CD8-positive, alpha-beta memory T cell (primary cell): Measurements from ENCODE around the gene KAT7. TPM values are rescaled to one million over a fixed set of nuclear protein-coding genes. Genes with fewer than 3 reads are reported as not detected.
"Not testable (repeated sequence)": the region's sequence is repeated elsewhere in the genome, so short reads cannot be mapped to it uniquely, and the experiment has no call there.

Source experiments
- CTCF ChIA-PET: fragments of 350-600 bp; sonication (Branson Sonifier 250); formaldehyde crosslinking; loops from one replicate; lab custom pipeline; 2021; ENCODE audit warnings: antibody characterized with exemption; lab: Charles Lee
- POLR2A ChIA-PET: fragments of 350-600 bp; sonication (Branson Sonifier 250); formaldehyde crosslinking; loops from one replicate; lab custom pipeline; 2021; ENCODE audit warnings: antibody characterized with exemption; lab: Charles Lee
- DNase-seq, 5 donors: peaks; one replicate each; pipeline versions ENCODE4 v3.0.0 to v3.0.0-alpha.2; 2020 to 2022; ENCODE audit warnings: mixed read lengths in 1 of 5
- H3K27ac ChIP-seq: one replicate; pipeline ENCODE4 v1.7.0; 2013; ENCODE audit warnings: low read depth, mild to moderate bottlenecking, low read length, moderate library complexity
- H3K27me3 ChIP-seq: 2 replicates; pipeline ENCODE4 v1.7.0; 2013; ENCODE audit warnings: low read length, mild to moderate bottlenecking; ENCODE audit not compliant: insufficient read depth, poor library complexity, severe bottlenecking
- H3K36me3 ChIP-seq: 2 replicates; pipeline ENCODE4 v1.7.0; 2013; ENCODE audit warnings: mild to moderate bottlenecking, low read length, moderate library complexity; ENCODE audit not compliant: insufficient read depth
- H3K4me1 ChIP-seq: 2 replicates; pipeline ENCODE4 v1.7.0; 2013; ENCODE audit warnings: mild to moderate bottlenecking, low read length, moderate library complexity; ENCODE audit not compliant: insufficient read depth
- H3K4me3 ChIP-seq: 2 replicates; pipeline ENCODE4 v1.7.0; 2013; ENCODE audit warnings: mild to moderate bottlenecking, low read length
- H3K9me3 ChIP-seq: 2 replicates; pipeline ENCODE4 v1.7.0; 2013; ENCODE audit warnings: mild to moderate bottlenecking, low read length
- H3K27ac Mint-ChIP-seq, 8 donors: one replicate each; pipeline ENCODE4 v1.8.0; 2020 to 2021; ENCODE audit warnings: mixed read lengths in 8 of 8, mild to moderate bottlenecking in 6 of 8, inconsistent platforms in 3 of 8, moderate library complexity in 3 of 8
- H3K27me3 Mint-ChIP-seq, 2 donors: one replicate each; pipeline ENCODE4 v1.8.0; 2020 to 2021; ENCODE audit warnings: mixed read lengths in 2 of 2, mild to moderate bottlenecking in 1 of 2, moderate library complexity in 1 of 2
- H3K36me3 Mint-ChIP-seq, 3 donors: one replicate each; pipeline ENCODE4 v1.8.0; 2020 to 2021; ENCODE audit warnings: mixed read lengths in 3 of 3, inconsistent platforms in 1 of 3, mild to moderate bottlenecking in 1 of 3
- H3K4me1 Mint-ChIP-seq, 3 donors: one replicate each; pipeline ENCODE4 v1.8.0; 2020 to 2021; ENCODE audit warnings: mixed read lengths in 3 of 3, inconsistent platforms in 1 of 3, mild to moderate bottlenecking in 1 of 3
- H3K4me3 Mint-ChIP-seq, 7 donors: one replicate each; pipeline ENCODE4 v1.8.0; 2020 to 2021; ENCODE audit warnings: mixed read lengths in 7 of 7, mild to moderate bottlenecking in 6 of 7, moderate library complexity in 4 of 7, inconsistent platforms in 2 of 7
- H3K9me3 Mint-ChIP-seq, 5 donors: one replicate each; pipeline ENCODE4 v1.8.0; 2020 to 2022; ENCODE audit warnings: mixed read lengths in 5 of 5, mild to moderate bottlenecking in 3 of 5, moderate library complexity in 2 of 5, inconsistent platforms in 1 of 5
- polyA plus RNA-seq: library from polyadenylated mRNA; unstranded; fragments of 300-500 nt; fragmentation: Illumina TruSeq; gene quantifications from one replicate; pipeline ENCODE4 v1.2.3, GENCODE V29; 2021
- total RNA-seq, 2 experiments: library from RNA; stranded (reverse); gene quantifications; one replicate each; pipeline ENCODE4 v1.2.3, GENCODE V29; 2021

KAT7 gene
- total and polyA plus RNA-seq, 3 experiments from 2014 or later = 58.1 to 75.8 (median 66.1) TPM

DNA sequence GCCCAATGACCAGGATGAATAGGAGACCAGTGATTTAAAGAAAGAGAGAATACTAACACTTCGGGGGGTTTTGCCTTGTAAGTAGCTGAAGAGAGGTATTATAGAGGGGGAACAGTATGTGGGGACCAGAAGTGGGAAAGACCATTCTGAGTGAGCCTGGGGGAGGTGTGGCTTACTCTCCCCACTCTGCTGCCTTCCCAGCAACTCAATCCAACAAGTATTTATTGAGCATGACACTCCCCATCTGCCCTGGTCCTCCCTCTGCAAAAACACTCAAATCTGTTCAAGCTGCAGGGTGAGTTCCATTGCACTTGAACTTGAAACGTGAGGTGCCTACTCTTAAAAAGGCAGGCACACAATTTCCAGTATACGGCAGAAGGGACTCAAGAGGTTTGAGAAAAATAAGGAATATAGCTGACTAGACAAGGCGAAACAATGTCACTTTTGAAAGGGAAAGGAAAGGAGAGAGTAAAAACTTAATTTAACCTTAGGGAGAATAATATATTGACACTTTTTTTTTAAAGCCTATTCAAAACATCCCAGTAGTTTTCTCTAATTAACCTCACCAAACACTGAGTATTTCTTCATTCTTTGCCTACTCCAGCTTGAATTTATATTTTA, 32.7 kb upstream of the KAT7 start:
- Mint-ChIP-seq H3K4me3 (peak overlapping the region; percentile 1 to 83 (median 10)), H3K36me3 (peaks cover 6 to 69% (median 6%) of the 10 kb centered on the region in 3 donors), H3K27me3 (no peaks in the 10 kb centered on the region), H3K9me3 (no peaks in the 10 kb centered on the region), H3K27ac (peak overlapping the region; percentile 43 to 95 (median 87)), H3K4me1 (peaks cover 72 to 88% (median 82%) of the 10 kb centered on the region in 3 donors)
- no peak for DNase-seq
- no peaks in the 10 kb centered on the region for H3K9me3 ChIP-seq
- H3K36me3 ChIP-seq = no peaks in the 10 kb centered on the region
- H3K4me1 ChIP-seq = peaks cover 83% of the 10 kb centered on the region
- CTCF ChIA-PET = interaction anchor here (1.0 to 3.6 kb wide), 3 partner anchors 8 to 186 kb away, joined by 3 to 18 read pairs (median 11); no protein-coding TSS in a partner anchor
- H3K4me3 ChIP-seq = peak overlapping the region; percentile 24
- POLR2A ChIA-PET = interaction anchor here (0.7 to 1.0 kb wide), 3 partner anchors 18 to 52 kb away, joined by 3 to 6 read pairs (median 5); no protein-coding TSS in a partner anchor
- H3K27ac ChIP-seq = no peak overlapping the region
- H3K27me3 ChIP-seq = no peaks in the 10 kb centered on the region

DNA sequence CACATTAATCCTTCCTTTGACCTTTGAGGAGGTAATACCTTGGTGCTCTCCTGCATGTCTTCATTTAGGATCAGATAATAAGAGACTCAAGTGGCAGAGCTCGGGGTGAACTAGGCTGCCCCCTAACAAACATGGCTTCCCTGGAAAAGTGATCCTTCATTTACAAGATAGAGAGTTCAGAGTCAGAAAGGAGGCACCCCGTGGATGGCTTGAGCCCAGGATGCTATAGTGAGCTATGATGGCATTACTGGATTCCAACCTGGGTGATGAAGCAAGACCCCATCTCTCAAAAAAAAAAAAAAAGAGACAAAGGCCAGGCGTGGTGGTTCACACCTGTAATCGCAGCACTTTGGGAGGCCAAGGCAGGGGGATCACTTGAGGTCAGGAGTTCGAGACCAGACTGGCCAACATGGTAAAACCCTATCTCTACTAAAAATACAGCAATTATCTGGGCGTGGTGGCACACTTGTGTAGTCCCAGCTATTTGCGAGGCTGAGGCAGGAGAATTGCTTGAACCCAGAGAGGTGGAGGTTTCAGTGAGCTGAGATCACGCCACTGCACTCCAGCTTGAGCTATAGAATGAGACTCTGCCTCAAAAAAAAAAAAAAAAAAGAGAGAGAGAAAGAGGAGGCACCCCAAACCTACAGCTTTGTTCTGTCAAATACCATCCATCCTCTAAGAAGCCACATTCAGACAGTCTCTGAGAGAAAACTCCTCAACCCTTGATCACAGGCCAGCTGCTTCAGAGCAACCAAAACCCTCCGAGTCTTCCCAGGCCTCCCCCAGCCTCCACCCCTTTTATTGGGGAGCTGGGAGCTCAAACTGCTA, 31.9 kb upstream of the KAT7 start:
- Mint-ChIP-seq H3K4me3 (peak overlapping the region in 5 of 7 donors; percentile 2 to 74 (median 53)), H3K36me3 (peaks cover 6 to 69% (median 6%) of the 10 kb centered on the region in 3 donors), H3K27me3 (no peaks in the 10 kb centered on the region), H3K27ac (peak overlapping the region in 7 of 8 donors; percentile 43 to 95 (median 87)), H3K4me1 (peaks cover 80 to 93% (median 87%) of the 10 kb centered on the region in 3 donors), H3K9me3 (no peaks in the 10 kb centered on the region)
- ChIA-PET CTCF (interaction anchor here (0.9 to 3.6 kb wide), 5 partner anchors 9 to 186 kb away, joined by 3 to 18 read pairs (median 6); partner anchors contain the start of gene SLC35B1), POLR2A (interaction anchor here (0.6 to 1.5 kb wide), 7 partner anchors 8 to 51 kb away, joined by 3 to 6 read pairs (median 4); no protein-coding TSS in a partner anchor)
- no peaks in the 10 kb centered on the region for H3K36me3 ChIP-seq
- no peaks in the 10 kb centered on the region for H3K9me3 ChIP-seq
- DNase-seq = no peak
- H3K27ac ChIP-seq = peak overlapping the region; percentile 1
- H3K27me3 ChIP-seq = no peaks in the 10 kb centered on the region
- peaks cover 88% of the 10 kb centered on the region for H3K4me1 ChIP-seq
- H3K4me3 ChIP-seq = no peak overlapping the region

DNA sequence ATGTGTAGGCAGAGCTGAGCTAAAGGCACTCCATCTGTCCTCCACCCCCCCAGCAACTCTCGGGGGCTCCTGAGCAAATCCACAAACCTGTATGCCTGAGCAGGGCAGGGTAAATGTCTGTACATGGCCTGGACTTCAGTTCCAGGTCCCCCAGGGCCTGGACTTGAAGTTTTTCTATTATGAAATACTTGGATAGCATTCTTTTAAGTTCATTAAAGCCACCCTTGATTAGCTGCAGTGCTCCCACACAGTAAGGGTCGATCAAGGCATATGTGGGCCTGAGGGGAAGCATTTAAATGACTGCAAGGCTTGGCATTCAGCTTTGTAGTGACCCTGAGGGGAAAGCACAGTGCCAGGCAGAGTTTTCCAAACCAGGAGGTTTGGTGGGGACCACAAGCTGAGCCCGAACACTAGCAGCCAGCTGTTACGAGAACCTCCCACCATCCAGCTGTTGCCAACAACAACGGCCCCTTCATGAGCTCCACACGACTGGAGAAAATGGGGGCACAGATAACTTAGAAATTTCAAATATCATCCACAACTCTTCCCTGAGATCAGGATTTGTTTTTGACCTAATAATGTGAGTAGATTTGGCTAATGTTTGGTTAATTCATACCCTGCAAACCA, 31.2 kb upstream of the KAT7 start:
- ChIA-PET POLR2A (interaction anchor here (0.6 to 1.7 kb wide), 4 partner anchors 9 to 49 kb away, joined by 3 to 4 read pairs (median 4); no protein-coding TSS in a partner anchor), CTCF (interaction anchor here (0.9 to 3.6 kb wide), 4 partner anchors 10 to 49 kb away, joined by 5 to 18 read pairs (median 8); partner anchors contain the start of gene SLC35B1)
- Histone ChIP-seq H3K36me3 (no peaks in the 10 kb centered on the region), H3K4me3 (no peak overlapping the region), H3K4me1 (peaks cover 92% of the 10 kb centered on the region), H3K27ac (peak overlapping the region; percentile 1), H3K9me3 (no peaks in the 10 kb centered on the region), H3K27me3 (no peaks in the 10 kb centered on the region)
- Mint-ChIP-seq H3K4me3 (peak overlapping the region in 3 of 7 donors; percentile 5 to 19 (median 9)), H3K27me3 (no peaks in the 10 kb centered on the region), H3K4me1 (peaks cover 83 to 93% (median 90%) of the 10 kb centered on the region in 3 donors), H3K36me3 (peaks cover 6 to 67% (median 6%) of the 10 kb centered on the region in 3 donors), H3K27ac (peak overlapping the region; percentile 19 to 95 (median 82)), H3K9me3 (no peaks in the 10 kb centered on the region)
- no peak for DNase-seq

DNA sequence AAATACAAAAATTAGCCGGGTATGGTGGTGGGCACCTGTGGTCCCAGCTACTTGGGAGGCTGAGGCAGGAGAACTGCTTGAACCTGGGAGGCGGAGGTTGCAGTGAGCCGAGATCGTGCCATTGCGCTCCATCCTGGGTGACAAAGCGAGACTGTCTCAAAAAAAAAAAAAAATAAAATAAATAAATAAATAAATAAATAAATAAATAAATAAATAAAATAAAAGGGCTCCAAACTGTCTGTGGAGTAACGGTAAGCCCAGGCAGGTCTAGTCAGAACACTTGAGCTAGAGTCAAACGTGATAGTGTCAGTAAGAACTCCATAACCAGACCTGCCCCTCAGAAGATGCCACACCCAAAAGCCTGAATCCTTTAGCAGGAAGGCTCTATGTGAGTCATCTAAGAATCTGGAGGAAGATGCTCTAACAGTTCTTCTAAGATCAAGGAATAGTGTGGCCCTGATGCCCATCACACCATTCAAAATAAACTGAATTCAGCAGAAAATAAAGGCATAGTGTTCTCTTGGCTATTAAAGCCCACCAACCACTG, 29.9 kb upstream of the KAT7 start:
- ChIA-PET POLR2A (interaction anchor here (1.7 kb wide), 1 partner anchor 10 kb away, joined by 4 read pairs; no protein-coding TSS in a partner anchor), CTCF (interaction anchor here (3.0 to 3.6 kb wide), 2 partner anchors 11 to 50 kb away, joined by 13 to 18 read pairs; partner anchors contain the start of gene SLC35B1)
- peaks cover 80% of the 10 kb centered on the region for H3K4me1 ChIP-seq
- not testable (repeated sequence) for DNase-seq, H3K27ac ChIP-seq, H3K4me3 ChIP-seq, H3K27me3 ChIP-seq, H3K36me3 ChIP-seq, H3K9me3 ChIP-seq, H3K9me3 Mint-ChIP-seq, H3K27me3 Mint-ChIP-seq
- Mint-ChIP-seq H3K36me3 (peaks cover 6 to 71% (median 6%) of the 10 kb centered on the region in 3 donors), H3K4me1 (peaks cover 75 to 87% (median 86%) of the 10 kb centered on the region in 3 donors), H3K27ac (peak overlapping the region; percentile 42 to 93 (median 66)), H3K4me3 (peak overlapping the region in 1 of 7 donors; percentile 59)

DNA sequence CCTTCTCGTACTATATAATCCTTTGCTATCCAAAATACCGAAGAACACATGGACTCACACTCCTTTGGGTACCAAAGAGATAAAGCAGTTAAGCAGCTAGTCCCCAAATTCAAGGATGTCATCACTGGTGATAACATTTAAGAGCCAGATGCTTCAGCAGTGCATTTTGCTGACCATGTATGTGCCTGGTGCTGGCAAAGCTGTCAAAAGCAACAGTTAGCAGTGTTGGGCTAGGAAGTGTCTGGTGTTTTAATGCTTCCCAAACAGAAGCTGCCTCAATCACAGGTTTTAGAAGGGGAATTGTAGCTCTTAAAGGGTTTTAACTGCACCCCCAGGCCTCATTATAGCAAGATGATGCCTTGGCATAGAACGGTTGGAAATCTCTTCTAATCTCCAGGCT, 29.3 kb upstream of the KAT7 start:
- no peak overlapping the region for H3K27ac ChIP-seq
- no peak for DNase-seq
- no peak overlapping the region for H3K4me3 ChIP-seq
- Mint-ChIP-seq H3K4me3 (peak overlapping the region in 6 of 7 donors; percentile 5 to 98 (median 76)), H3K9me3 (no peaks in the 10 kb centered on the region), H3K4me1 (peaks cover 71 to 82% (median 82%) of the 10 kb centered on the region in 3 donors), H3K36me3 (peaks cover 6 to 68% (median 6%) of the 10 kb centered on the region in 3 donors), H3K27ac (peak overlapping the region; percentile 43 to 93 (median 75)), H3K27me3 (no peaks in the 10 kb centered on the region)
- no peaks in the 10 kb centered on the region for H3K9me3 ChIP-seq
- no peaks in the 10 kb centered on the region for H3K27me3 ChIP-seq
- H3K36me3 ChIP-seq = no peaks in the 10 kb centered on the region
- POLR2A ChIA-PET = interaction anchor here (1.7 kb wide), 1 partner anchor 11 kb away, joined by 4 read pairs; no protein-coding TSS in a partner anchor
- CTCF ChIA-PET = interaction anchor here (3.0 to 3.6 kb wide), 2 partner anchors 11 to 51 kb away, joined by 13 to 18 read pairs; partner anchors contain the start of gene SLC35B1
- peaks cover 74% of the 10 kb centered on the region for H3K4me1 ChIP-seq

DNA sequence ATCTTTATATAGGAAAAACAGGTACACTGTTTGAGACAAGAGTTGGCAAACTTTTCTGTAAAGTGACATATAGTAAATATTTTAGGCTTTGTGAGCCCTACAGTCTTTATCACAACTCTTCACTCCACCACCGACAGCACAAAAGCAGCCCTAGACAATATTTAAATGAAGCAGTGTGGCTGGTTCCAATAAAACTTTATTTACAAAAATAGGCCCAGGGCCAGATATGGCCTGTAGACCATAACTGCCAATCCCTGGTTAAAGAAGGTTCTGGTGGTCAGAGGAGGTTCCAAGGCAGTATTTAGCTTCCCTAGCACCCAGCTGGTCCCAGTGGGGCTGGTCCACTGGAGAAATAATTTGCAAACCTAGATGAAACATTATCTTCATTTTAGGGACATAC, 28.2 kb upstream of the KAT7 start:
- no peak overlapping the region for H3K4me3 ChIP-seq
- H3K27ac ChIP-seq = no peak overlapping the region
- H3K36me3 Mint-ChIP-seq = peaks cover 5 to 65% (median 6%) of the 10 kb centered on the region in 3 donors
- no peak for DNase-seq
- peaks cover 76 to 85% (median 82%) of the 10 kb centered on the region in 3 donors for H3K4me1 Mint-ChIP-seq
- H3K27me3 ChIP-seq = no peaks in the 10 kb centered on the region
- CTCF ChIA-PET = interaction anchor here (1.3 to 3.0 kb wide), 2 partner anchors 11 to 52 kb away, joined by 4 to 13 read pairs; partner anchors contain the start of gene SLC35B1
- no peaks in the 10 kb centered on the region for H3K36me3 ChIP-seq
- no peaks in the 10 kb centered on the region for H3K9me3 ChIP-seq
- H3K4me3 Mint-ChIP-seq = peak overlapping the region; percentile 82 to 100 (median 98)
- peaks cover 0 to 1% of the 10 kb centered on the region in 2 donors for H3K27me3 Mint-ChIP-seq
- H3K9me3 Mint-ChIP-seq = no peaks in the 10 kb centered on the region
- peaks cover 69% of the 10 kb centered on the region for H3K4me1 ChIP-seq
- H3K27ac Mint-ChIP-seq = peak overlapping the region; percentile 6 to 96 (median 78)
- POLR2A ChIA-PET = interaction anchor here (0.5 to 4.9 kb wide), 3 partner anchors 11 to 51 kb away, joined by 3 to 70 read pairs (median 4); no protein-coding TSS in a partner anchor
